Measurements from ENCODE around the gene PRPF40B.

GRCh38 chr12:49599961-49600360 is 23.4 kb upstream of the PRPF40B start:
- TF ChIP-seq EZH2phosphoT487 (conservative IDR thresholded peaks at IDR 0.05; ENCODE audit: low read length) (no peak), CTCF (IDR thresholded peaks at IDR 0.05; ENCODE audit: insufficient read depth, low read length, poor library complexity, severe bottlenecking) (no peak)
